Osteoblast (primary cell): Measurements from ENCODE around the gene SLC25A25. TPM values are rescaled to one million over a fixed set of nuclear protein-coding genes. Genes with fewer than 3 reads are reported as not detected.

Experiments used
- DNase-seq: peaks from one replicate; pipeline ENCODE4 v3.0.0; 2011; ENCODE audit warnings: low spot score, mixed read lengths; ENCODE audit not compliant: insufficient read length; ENCODE audit errors: missing footprints
- H2AFZ ChIP-seq: 2 replicates; pipeline ENCODE4 v1.6.0; 2011; ENCODE audit warnings: mild to moderate bottlenecking, low read length
- H3K27ac ChIP-seq: 2 replicates; pipeline ENCODE4 v1.5.1; 2011; ENCODE audit warnings: mild to moderate bottlenecking, low read depth, low read length, moderate library complexity
- H3K27me3 ChIP-seq: 2 replicates; pipeline ENCODE4 v1.6.0; 2012; ENCODE audit warnings: mild to moderate bottlenecking, control low read depth, inconsistent platforms, low read length, moderate library complexity; ENCODE audit not compliant: insufficient read depth
- H3K36me3 ChIP-seq: 2 replicates; pipeline ENCODE4 v1.5.1; 2011; ENCODE audit warnings: mild to moderate bottlenecking, low read length, control low read depth, moderate library complexity; ENCODE audit not compliant: insufficient read depth
- H3K4me1 ChIP-seq: 2 replicates; pipeline ENCODE4 v1.5.1; 2011; ENCODE audit warnings: mild to moderate bottlenecking, low read length, control low read depth, moderate library complexity; ENCODE audit not compliant: insufficient read depth
- H3K4me2 ChIP-seq: 2 replicates; pipeline ENCODE4 v1.6.0; 2011; ENCODE audit warnings: mild to moderate bottlenecking, low read length; ENCODE audit not compliant: insufficient read depth
- H3K4me3 ChIP-seq: fragments of 200-600 bp; sonication (generic); 3 replicates; pipeline ENCODE4 v1.5.1; 2012; ENCODE audit warnings: mild to moderate bottlenecking, low read length, inconsistent platforms; ENCODE audit not compliant: insufficient read depth
- H3K79me2 ChIP-seq: 2 replicates; pipeline ENCODE4 v1.6.0; 2012; ENCODE audit warnings: mild to moderate bottlenecking, low read length, control low read depth, inconsistent platforms; ENCODE audit not compliant: insufficient read depth
- H3K9me3 ChIP-seq: 2 replicates; pipeline ENCODE4 v1.5.1; 2011; ENCODE audit warnings: low read depth, low read length, control low read depth
- H4K20me1 ChIP-seq: 2 replicates; pipeline ENCODE4 v1.6.0; 2012; ENCODE audit warnings: mild to moderate bottlenecking, low read length, control low read depth; ENCODE audit not compliant: insufficient read depth
- total RNA-seq: library from RNA; depleted of rRNA; stranded (reverse); fragments of >200 nt; gene quantifications from 2 replicates; pipeline ENCODE4 v1.2.3, GENCODE V29; 2012
- TF ChIP-seq, protein P1 (sequence below): IDR thresholded peaks from 2 replicates; pipeline ENCODE4 v1.5.1; 2011; ENCODE audit warnings: mild to moderate bottlenecking, low read depth, low read length, moderate library complexity; ENCODE audit errors: extremely low read depth

Gene SLC25A25
- total RNA-seq, 1 donor, result 13.4 TPM

DNA sequence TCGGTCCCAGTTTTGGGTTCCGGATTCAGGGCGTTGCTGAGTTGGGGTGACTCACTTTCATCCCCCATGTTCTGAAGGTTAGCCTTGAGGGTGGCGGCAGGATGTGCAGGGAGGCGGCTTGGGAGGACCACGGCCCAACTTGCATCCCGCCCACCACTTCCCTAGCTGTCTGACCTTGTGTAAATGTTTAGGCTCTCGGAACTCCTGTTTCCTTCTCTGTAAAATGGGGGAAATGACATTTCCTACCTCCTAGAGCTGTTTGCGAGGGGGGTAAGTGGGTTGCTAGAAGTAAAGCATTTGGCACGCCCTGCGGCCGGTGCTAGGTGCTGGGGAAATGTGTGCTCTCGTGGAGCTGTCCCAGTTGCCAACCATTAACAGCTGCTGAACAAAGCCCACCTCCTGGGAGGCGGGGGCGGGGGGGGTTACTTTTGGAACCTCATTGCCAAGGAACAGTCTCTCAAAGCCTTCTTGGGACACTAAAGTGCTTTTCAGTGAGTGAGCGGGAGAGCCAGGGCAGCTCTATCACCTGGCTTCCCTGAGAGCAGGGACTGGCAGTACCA is 32.0 kb downstream of the SLC25A25 start:
- peaks cover 82% of the 10 kb centered on the region for H3K79me2 ChIP-seq
- no peaks in the 10 kb centered on the region for H3K27me3 ChIP-seq
- H3K36me3 ChIP-seq, result peaks cover 39% of the 10 kb centered on the region
- TF ChIP-seq, protein P1, sequence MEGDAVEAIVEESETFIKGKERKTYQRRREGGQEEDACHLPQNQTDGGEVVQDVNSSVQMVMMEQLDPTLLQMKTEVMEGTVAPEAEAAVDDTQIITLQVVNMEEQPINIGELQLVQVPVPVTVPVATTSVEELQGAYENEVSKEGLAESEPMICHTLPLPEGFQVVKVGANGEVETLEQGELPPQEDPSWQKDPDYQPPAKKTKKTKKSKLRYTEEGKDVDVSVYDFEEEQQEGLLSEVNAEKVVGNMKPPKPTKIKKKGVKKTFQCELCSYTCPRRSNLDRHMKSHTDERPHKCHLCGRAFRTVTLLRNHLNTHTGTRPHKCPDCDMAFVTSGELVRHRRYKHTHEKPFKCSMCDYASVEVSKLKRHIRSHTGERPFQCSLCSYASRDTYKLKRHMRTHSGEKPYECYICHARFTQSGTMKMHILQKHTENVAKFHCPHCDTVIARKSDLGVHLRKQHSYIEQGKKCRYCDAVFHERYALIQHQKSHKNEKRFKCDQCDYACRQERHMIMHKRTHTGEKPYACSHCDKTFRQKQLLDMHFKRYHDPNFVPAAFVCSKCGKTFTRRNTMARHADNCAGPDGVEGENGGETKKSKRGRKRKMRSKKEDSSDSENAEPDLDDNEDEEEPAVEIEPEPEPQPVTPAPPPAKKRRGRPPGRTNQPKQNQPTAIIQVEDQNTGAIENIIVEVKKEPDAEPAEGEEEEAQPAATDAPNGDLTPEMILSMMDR, result no peak
- H3K27ac ChIP-seq, result peak overlapping the region; percentile 99
- DNase-seq, result peak; percentile 91
- no peak overlapping the region for H2AFZ ChIP-seq
- H3K4me2 ChIP-seq, result peak overlapping the region; percentile 86
- peak overlapping the region; percentile 76 for H3K4me3 ChIP-seq
- H3K4me1 ChIP-seq, result peaks cover 29% of the 10 kb centered on the region
- peaks cover 5% of the 10 kb centered on the region for H4K20me1 ChIP-seq
- no peaks in the 10 kb centered on the region for H3K9me3 ChIP-seq

DNA sequence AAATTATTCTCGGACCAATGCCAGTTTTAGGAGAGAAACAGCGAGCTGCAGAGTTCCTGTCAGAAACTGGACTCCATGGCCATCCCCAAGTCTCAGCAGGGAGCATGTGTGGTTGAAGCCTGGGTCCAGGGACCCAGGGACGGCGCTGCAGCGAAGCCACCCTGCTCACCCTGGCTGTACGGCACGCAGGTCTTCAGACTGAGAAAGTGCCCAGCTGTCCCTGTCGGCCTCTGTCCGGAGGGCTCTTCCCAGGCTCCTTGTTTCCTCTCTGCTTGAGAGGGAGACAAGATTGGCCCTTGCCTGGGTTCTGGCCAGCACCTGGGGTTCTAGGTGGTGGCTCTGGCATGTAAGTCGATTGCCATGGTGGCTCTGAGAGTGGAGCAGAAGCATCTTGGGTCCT is 32.5 kb downstream of the SLC25A25 start:
- H3K4me3 ChIP-seq, result no peak overlapping the region
- H3K4me1 ChIP-seq, result peaks cover 26% of the 10 kb centered on the region
- H3K9me3 ChIP-seq, result no peaks in the 10 kb centered on the region
- peak overlapping the region; percentile 99 for H3K27ac ChIP-seq
- peaks cover 44% of the 10 kb centered on the region for H3K36me3 ChIP-seq
- H3K4me2 ChIP-seq, result peak overlapping the region; percentile 86
- H3K27me3 ChIP-seq, result no peaks in the 10 kb centered on the region
- H3K79me2 ChIP-seq, result peaks cover 79% of the 10 kb centered on the region
- H2AFZ ChIP-seq, result no peak overlapping the region
- H4K20me1 ChIP-seq, result peaks cover 5% of the 10 kb centered on the region
- DNase-seq, result peak; percentile 23
- TF ChIP-seq, protein P1, result no peak

DNA sequence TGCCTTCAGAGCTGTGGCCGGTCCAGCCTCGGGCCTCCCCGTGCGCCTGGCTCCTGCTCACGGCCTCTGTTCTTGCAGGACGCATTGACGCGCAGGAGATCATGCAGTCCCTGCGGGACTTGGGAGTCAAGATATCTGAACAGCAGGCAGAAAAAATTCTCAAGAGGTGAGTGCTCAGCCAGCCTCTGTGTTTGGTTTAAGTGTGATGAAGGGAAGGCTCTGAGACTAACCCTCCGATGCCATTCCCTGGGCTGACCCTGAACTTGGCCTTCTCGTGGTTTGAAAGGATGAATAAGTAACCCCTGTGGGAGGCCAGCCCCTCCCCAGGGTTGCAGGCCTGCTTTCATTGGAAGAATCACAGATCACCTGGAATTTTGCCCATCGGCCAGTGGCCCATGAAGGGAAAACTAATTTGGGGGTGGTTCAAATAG is 33.2 kb downstream of the SLC25A25 start:
- H3K36me3 ChIP-seq, result peaks cover 51% of the 10 kb centered on the region
- peak; percentile 48 for DNase-seq
- H3K79me2 ChIP-seq, result peaks cover 74% of the 10 kb centered on the region

DNA sequence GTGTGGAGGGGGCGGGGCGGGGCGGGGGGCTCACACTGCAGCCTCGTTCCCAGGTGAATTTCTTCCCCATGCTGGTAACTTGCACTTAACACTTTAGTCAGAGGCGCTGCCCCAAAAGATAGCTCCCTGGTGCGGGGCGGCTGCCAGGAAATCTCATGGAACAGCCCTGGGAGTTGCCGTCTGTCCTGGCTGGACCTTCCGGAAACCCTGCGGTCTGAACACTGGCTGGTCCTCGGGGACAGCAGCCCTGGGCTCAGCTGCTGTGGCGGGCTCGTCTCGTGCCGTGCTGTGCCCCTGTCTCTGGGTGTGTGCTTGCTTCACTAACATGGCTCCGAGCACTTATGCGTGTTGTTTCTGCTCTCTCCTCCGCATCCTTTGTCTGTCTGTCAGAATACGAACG is 33.7 kb downstream of the SLC25A25 start:
- DNase-seq, result peak; percentile 60
- TF ChIP-seq, protein P1, result no peak
- H4K20me1 ChIP-seq, result peaks cover 5% of the 10 kb centered on the region
- no peak overlapping the region for H3K4me3 ChIP-seq
- H3K9me3 ChIP-seq, result no peaks in the 10 kb centered on the region
- H3K79me2 ChIP-seq, result peaks cover 70% of the 10 kb centered on the region
- H3K27ac ChIP-seq, result no peak overlapping the region
- H2AFZ ChIP-seq, result no peak overlapping the region
- H3K36me3 ChIP-seq, result peaks cover 55% of the 10 kb centered on the region
- H3K27me3 ChIP-seq, result no peaks in the 10 kb centered on the region
- H3K4me2 ChIP-seq, result no peak overlapping the region
- peaks cover 26% of the 10 kb centered on the region for H3K4me1 ChIP-seq

More for the DNA sequence above, 33.2 kb downstream of the SLC25A25 start:
- TF ChIP-seq, protein P1, result no peak
- H3K27me3 ChIP-seq, result no peaks in the 10 kb centered on the region
- H3K9me3 ChIP-seq, result no peaks in the 10 kb centered on the region
- no peak overlapping the region for H3K4me3 ChIP-seq
- H2AFZ ChIP-seq, result no peak overlapping the region
- H3K4me1 ChIP-seq, result peaks cover 26% of the 10 kb centered on the region
- no peak overlapping the region for H3K4me2 ChIP-seq
- H3K27ac ChIP-seq, result peak overlapping the region; percentile 99
- H4K20me1 ChIP-seq, result peaks cover 5% of the 10 kb centered on the region
